CD8-positive, alpha-beta memory T cell (primary cell): ENCODE data around the gene CDH22. TPM values are rescaled to one million over a fixed set of nuclear protein-coding genes. Genes with fewer than 3 reads are reported as not detected.
A peak's percentile ranks its signal among the peaks of the same experiment; 100 is the strongest.

Experiments
- CTCF ChIA-PET: fragments of 350-600 bp; sonication (Branson Sonifier 250); formaldehyde crosslinking; loops from one replicate; lab custom pipeline; 2021; ENCODE audit warnings: antibody characterized with exemption; lab: Charles Lee
- POLR2A ChIA-PET: fragments of 350-600 bp; sonication (Branson Sonifier 250); formaldehyde crosslinking; loops from one replicate; lab custom pipeline; 2021; ENCODE audit warnings: antibody characterized with exemption; lab: Charles Lee
- DNase-seq, 5 donors: peaks; one replicate each; pipeline versions ENCODE4 v3.0.0 to v3.0.0-alpha.2; 2020 to 2022; ENCODE audit warnings: mixed read lengths in 1 of 5
- H3K27ac ChIP-seq: one replicate; pipeline ENCODE4 v1.7.0; 2013; ENCODE audit warnings: low read depth, mild to moderate bottlenecking, low read length, moderate library complexity
- H3K27me3 ChIP-seq: 2 replicates; pipeline ENCODE4 v1.7.0; 2013; ENCODE audit warnings: low read length, mild to moderate bottlenecking; ENCODE audit not compliant: insufficient read depth, poor library complexity, severe bottlenecking
- H3K36me3 ChIP-seq: 2 replicates; pipeline ENCODE4 v1.7.0; 2013; ENCODE audit warnings: mild to moderate bottlenecking, low read length, moderate library complexity; ENCODE audit not compliant: insufficient read depth
- H3K4me1 ChIP-seq: 2 replicates; pipeline ENCODE4 v1.7.0; 2013; ENCODE audit warnings: mild to moderate bottlenecking, low read length, moderate library complexity; ENCODE audit not compliant: insufficient read depth
- H3K4me3 ChIP-seq: 2 replicates; pipeline ENCODE4 v1.7.0; 2013; ENCODE audit warnings: mild to moderate bottlenecking, low read length
- H3K9me3 ChIP-seq: 2 replicates; pipeline ENCODE4 v1.7.0; 2013; ENCODE audit warnings: mild to moderate bottlenecking, low read length
- H3K27ac Mint-ChIP-seq, 8 donors: one replicate each; pipeline ENCODE4 v1.8.0; 2020 to 2021; ENCODE audit warnings: mixed read lengths in 8 of 8, mild to moderate bottlenecking in 6 of 8, inconsistent platforms in 3 of 8, moderate library complexity in 3 of 8
- H3K27me3 Mint-ChIP-seq, 2 donors: one replicate each; pipeline ENCODE4 v1.8.0; 2020 to 2021; ENCODE audit warnings: mixed read lengths in 2 of 2, mild to moderate bottlenecking in 1 of 2, moderate library complexity in 1 of 2
- H3K36me3 Mint-ChIP-seq, 3 donors: one replicate each; pipeline ENCODE4 v1.8.0; 2020 to 2021; ENCODE audit warnings: mixed read lengths in 3 of 3, inconsistent platforms in 1 of 3, mild to moderate bottlenecking in 1 of 3
- H3K4me1 Mint-ChIP-seq, 3 donors: one replicate each; pipeline ENCODE4 v1.8.0; 2020 to 2021; ENCODE audit warnings: mixed read lengths in 3 of 3, inconsistent platforms in 1 of 3, mild to moderate bottlenecking in 1 of 3
- H3K4me3 Mint-ChIP-seq, 7 donors: one replicate each; pipeline ENCODE4 v1.8.0; 2020 to 2021; ENCODE audit warnings: mixed read lengths in 7 of 7, mild to moderate bottlenecking in 6 of 7, moderate library complexity in 4 of 7, inconsistent platforms in 2 of 7
- H3K9me3 Mint-ChIP-seq, 5 donors: one replicate each; pipeline ENCODE4 v1.8.0; 2020 to 2022; ENCODE audit warnings: mixed read lengths in 5 of 5, mild to moderate bottlenecking in 3 of 5, moderate library complexity in 2 of 5, inconsistent platforms in 1 of 5
- polyA plus RNA-seq: library from polyadenylated mRNA; unstranded; fragments of 300-500 nt; fragmentation: Illumina TruSeq; gene quantifications from one replicate; pipeline ENCODE4 v1.2.3, GENCODE V29; 2021
- total RNA-seq, 2 experiments: library from RNA; stranded (reverse); gene quantifications; one replicate each; pipeline ENCODE4 v1.2.3, GENCODE V29; 2021

Gene CDH22
- total and polyA plus RNA-seq, 3 experiments from 2014 or later = not detected

GRCh38 chr20:46256293-46256692 lies 52.0 kb downstream of the CDH22 start:
- ChIA-PET CTCF (no interaction called here), POLR2A (no interaction called here)
- H3K9me3 Mint-ChIP-seq = peaks cover 0 to 2% (median 0%) of the 10 kb centered on the region in 5 donors
- no peaks in the 10 kb centered on the region for H3K36me3 Mint-ChIP-seq
- no peak overlapping the region for H3K4me3 ChIP-seq
- H3K4me1 ChIP-seq = no peaks in the 10 kb centered on the region
- DNase-seq = no peak
- H3K27me3 Mint-ChIP-seq = peaks cover 24 to 48% of the 10 kb centered on the region in 2 donors
- peaks cover 25% of the 10 kb centered on the region for H3K27me3 ChIP-seq
- no peak overlapping the region for H3K4me3 Mint-ChIP-seq
- no peaks in the 10 kb centered on the region for H3K4me1 Mint-ChIP-seq
- no peaks in the 10 kb centered on the region for H3K36me3 ChIP-seq
- no peak overlapping the region for H3K27ac Mint-ChIP-seq
- no peak overlapping the region for H3K27ac ChIP-seq
- H3K9me3 ChIP-seq = no peaks in the 10 kb centered on the region

- Mint-ChIP-seq H3K27me3 (peaks cover 23 to 51% of the 10 kb centered on the region in 2 donors), H3K36me3 (no peaks in the 10 kb centered on the region), H3K4me1 (no peaks in the 10 kb centered on the region), H3K4me3 (no peak overlapping the region), H3K27ac (no peak overlapping the region), H3K9me3 (peaks cover 0 to 2% (median 0%) of the 10 kb centered on the region in 5 donors)
- H3K4me1 ChIP-seq = no peaks in the 10 kb centered on the region
- H3K27ac ChIP-seq = no peak overlapping the region
- H3K4me3 ChIP-seq = no peak overlapping the region
- H3K36me3 ChIP-seq = no peaks in the 10 kb centered on the region
- peaks cover 25% of the 10 kb centered on the region for H3K27me3 ChIP-seq
- DNase-seq = peak in 2 of 5 donors; percentile 5 to 52
- ChIA-PET CTCF (no interaction called here), POLR2A (no interaction called here)
- no peaks in the 10 kb centered on the region for H3K9me3 ChIP-seq
Measured at GRCh38 chr20:46255440-46256104, 52.7 kb downstream of the CDH22 start.

- Histone ChIP-seq H3K27ac (no peak overlapping the region), H3K36me3 (no peaks in the 10 kb centered on the region), H3K4me1 (no peaks in the 10 kb centered on the region), H3K9me3 (no peaks in the 10 kb centered on the region), H3K4me3 (no peak overlapping the region), H3K27me3 (peaks cover 32% of the 10 kb centered on the region)
- H3K27ac Mint-ChIP-seq = no peak overlapping the region
- DNase-seq = no peak
- peaks cover 35 to 56% of the 10 kb centered on the region in 2 donors for H3K27me3 Mint-ChIP-seq
- no peaks in the 10 kb centered on the region for H3K4me1 Mint-ChIP-seq
- no peak overlapping the region for H3K4me3 Mint-ChIP-seq
- CTCF ChIA-PET = no interaction called here
- H3K9me3 Mint-ChIP-seq = peaks cover 0 to 2% (median 0%) of the 10 kb centered on the region in 5 donors
- POLR2A ChIA-PET = no interaction called here
- H3K36me3 Mint-ChIP-seq = no peaks in the 10 kb centered on the region
Measured at GRCh38 chr20:46253391-46253790, 54.9 kb downstream of the CDH22 start.

- no peak for DNase-seq
- CTCF ChIA-PET = no interaction called here
- no peaks in the 10 kb centered on the region for H3K36me3 Mint-ChIP-seq
- peak overlapping the region in 1 of 7 donors; percentile 19 for H3K4me3 Mint-ChIP-seq
- H3K36me3 ChIP-seq = no peaks in the 10 kb centered on the region
- no peak overlapping the region for H3K27ac ChIP-seq
- peaks cover 0 to 2% (median 0%) of the 10 kb centered on the region in 5 donors for H3K9me3 Mint-ChIP-seq
- no peak overlapping the region for H3K27ac Mint-ChIP-seq
- H3K27me3 ChIP-seq = peaks cover 32% of the 10 kb centered on the region
- H3K4me3 ChIP-seq = no peak overlapping the region
- peaks cover 43 to 65% of the 10 kb centered on the region in 2 donors for H3K27me3 Mint-ChIP-seq
- POLR2A ChIA-PET = no interaction called here
- H3K9me3 ChIP-seq = no peaks in the 10 kb centered on the region
- H3K4me1 Mint-ChIP-seq = no peaks in the 10 kb centered on the region
- no peaks in the 10 kb centered on the region for H3K4me1 ChIP-seq
Measured at GRCh38 chr20:46252352-46253091, 55.8 kb downstream of the CDH22 start.

GRCh38 chr20:46251211-46251673 lies 57.1 kb downstream of the CDH22 start:
- Mint-ChIP-seq H3K36me3 (no peaks in the 10 kb centered on the region), H3K9me3 (peaks cover 0 to 2% (median 0%) of the 10 kb centered on the region in 5 donors), H3K4me3 (no peak overlapping the region), H3K4me1 (peaks cover 5 to 8% (median 8%) of the 10 kb centered on the region in 3 donors), H3K27ac (no peak overlapping the region), H3K27me3 (peaks cover 48 to 78% of the 10 kb centered on the region in 2 donors)
- H3K4me3 ChIP-seq = no peak overlapping the region
- H3K36me3 ChIP-seq = no peaks in the 10 kb centered on the region
- ChIA-PET CTCF (no interaction called here), POLR2A (no interaction called here)
- H3K4me1 ChIP-seq = no peaks in the 10 kb centered on the region
- no peak overlapping the region for H3K27ac ChIP-seq
- H3K27me3 ChIP-seq = peaks cover 37% of the 10 kb centered on the region
- DNase-seq = no peak
- no peaks in the 10 kb centered on the region for H3K9me3 ChIP-seq

- Histone ChIP-seq H3K4me3 (no peak overlapping the region), H3K36me3 (no peaks in the 10 kb centered on the region), H3K4me1 (no peaks in the 10 kb centered on the region), H3K27ac (no peak overlapping the region), H3K9me3 (no peaks in the 10 kb centered on the region), H3K27me3 (peaks cover 37% of the 10 kb centered on the region)
- Mint-ChIP-seq H3K9me3 (peaks cover 0 to 2% (median 0%) of the 10 kb centered on the region in 5 donors), H3K36me3 (no peaks in the 10 kb centered on the region), H3K27me3 (peaks cover 48 to 82% of the 10 kb centered on the region in 2 donors), H3K4me3 (peak overlapping the region in 1 of 7 donors; percentile 13), H3K27ac (no peak overlapping the region), H3K4me1 (peaks cover 8 to 9% (median 8%) of the 10 kb centered on the region in 3 donors)
- no peak for DNase-seq
- ChIA-PET CTCF (no interaction called here), POLR2A (no interaction called here)
Measured at GRCh38 chr20:46250772-46251171, 57.5 kb downstream of the CDH22 start.

GRCh38 chr20:46249671-46250070 lies 58.6 kb downstream of the CDH22 start:
- ChIA-PET POLR2A (no interaction called here), CTCF (no interaction called here)
- no peak for DNase-seq
- H3K36me3 ChIP-seq = no peaks in the 10 kb centered on the region
- Mint-ChIP-seq H3K27me3 (peaks cover 52 to 93% of the 10 kb centered on the region in 2 donors), H3K27ac (no peak overlapping the region), H3K4me3 (no peak overlapping the region), H3K36me3 (no peaks in the 10 kb centered on the region), H3K9me3 (peaks cover 0 to 2% (median 0%) of the 10 kb centered on the region in 5 donors), H3K4me1 (peaks cover 8 to 9% (median 9%) of the 10 kb centered on the region in 3 donors)
- no peak overlapping the region for H3K27ac ChIP-seq
- no peaks in the 10 kb centered on the region for H3K4me1 ChIP-seq
- H3K9me3 ChIP-seq = no peaks in the 10 kb centered on the region
- no peak overlapping the region for H3K4me3 ChIP-seq
- peaks cover 37% of the 10 kb centered on the region for H3K27me3 ChIP-seq

- Histone ChIP-seq H3K4me1 (no peaks in the 10 kb centered on the region), H3K9me3 (no peaks in the 10 kb centered on the region), H3K36me3 (no peaks in the 10 kb centered on the region), H3K27ac (no peak overlapping the region), H3K4me3 (no peak overlapping the region), H3K27me3 (peaks cover 14% of the 10 kb centered on the region)
- ChIA-PET CTCF (no interaction called here), POLR2A (interaction anchor here (0.6 kb wide), 1 partner anchor 11 kb away, joined by 4 read pairs; no protein-coding TSS in a partner anchor)
- H3K27me3 Mint-ChIP-seq = peaks cover 36 to 84% of the 10 kb centered on the region in 2 donors
- peak overlapping the region in 3 of 8 donors; percentile 18 to 76 (median 18) for H3K27ac Mint-ChIP-seq
- no peak for DNase-seq
- H3K4me3 Mint-ChIP-seq = peak overlapping the region in 1 of 7 donors; percentile 71
- H3K9me3 Mint-ChIP-seq = no peaks in the 10 kb centered on the region
- H3K4me1 Mint-ChIP-seq = peaks cover 8 to 9% (median 9%) of the 10 kb centered on the region in 3 donors
- no peaks in the 10 kb centered on the region for H3K36me3 Mint-ChIP-seq
Measured at GRCh38 chr20:46246559-46246958, 61.7 kb downstream of the CDH22 start.
